K562 (cell line): ENCODE measurements around the gene DTX2.
"Not testable (repeated sequence)": the region's sequence is repeated elsewhere in the genome, so short reads cannot be mapped to it uniquely, and the experiment has no call there.

Source experiments
- EP300 ChIP-seq: IDR thresholded peaks from 2 replicates; pipeline ENCODE4 v1.6.1; 2012; ENCODE audit warnings: low read length, improper control_type of control experiment
- JUN ChIP-seq, 2 experiments: sonication (generic) in 1 of 2; formaldehyde crosslinking in 1 of 2; IDR thresholded peaks; 2 replicates each; pipeline versions ENCODE4 v1.6.1 to v1.8.0; 2012 to 2022; ENCODE audit warnings: borderline replicate concordance in 2 of 2, mild to moderate bottlenecking in 2 of 2, improper control_type of control experiment in 1 of 2, low read depth in 1 of 2, low read length in 1 of 2, missing genetic modification reagents in 1 of 2

DNA sequence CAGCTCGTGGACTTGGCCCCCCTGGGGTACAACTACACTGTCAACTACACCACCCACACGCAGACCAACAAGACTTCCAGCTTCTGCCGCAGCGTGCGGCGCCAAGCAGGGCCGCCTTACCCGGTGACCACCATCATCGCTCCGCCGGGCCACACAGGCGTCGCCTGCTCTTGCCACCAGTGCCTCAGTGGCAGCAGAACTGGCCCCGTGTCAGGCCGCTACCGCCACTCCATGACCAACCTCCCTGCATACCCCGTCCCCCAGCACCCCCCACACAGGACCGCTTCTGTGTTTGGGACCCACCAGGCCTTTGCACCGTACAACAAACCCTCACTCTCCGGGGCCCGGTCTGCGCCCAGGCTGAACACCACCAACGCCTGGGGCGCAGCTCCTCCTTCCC is 21.2 kb downstream of the DTX2 start:
- TF ChIP-seq EP300; JUN (IDR thresholded peaks at IDR 0.05; ENCODE audit: borderline replicate concordance, low read depth, low read length); JUN (CRISPR knock-in tag; IDR thresholded peaks at IDR 0.05; ENCODE audit: borderline replicate concordance): not testable (repeated sequence)
